ENCODE data around the gene CGNL1.

The CGNL1 gene

GRCh38 chr15:57353317-57353804, 22.9 kb upstream of the CGNL1 start:
- no peak for DNase-seq (ENCODE audit: low read depth in 2 of 2, low spot score in 1 of 2)

GRCh38 chr15:57354436-57355123, 21.7 kb upstream of the CGNL1 start:
- DNase-seq (ENCODE audit: low read depth in 2 of 2, low spot score in 1 of 2): no peak

GRCh38 chr15:57355259-57355658, 21.0 kb upstream of the CGNL1 start:
- DNase-seq (ENCODE audit: low read depth in 2 of 2, low spot score in 1 of 2): no peak

- DNase-seq (ENCODE audit: low read depth in 2 of 2, low spot score in 1 of 2): no peak
Observed at GRCh38 chr15:57356178-57356577, 20.1 kb upstream of the CGNL1 start.

- DNase-seq (ENCODE audit: low read depth in 2 of 2, low spot score in 1 of 2): no peak
Observed at GRCh38 chr15:57356636-57357035, 19.7 kb upstream of the CGNL1 start.

GRCh38 chr15:57357799-57358198, 18.5 kb upstream of the CGNL1 start:
- no peak for DNase-seq (ENCODE audit: low read depth in 2 of 2, low spot score in 1 of 2)

GRCh38 chr15:57358571-57358970, 17.7 kb upstream of the CGNL1 start:
- DNase-seq (ENCODE audit: low read depth in 2 of 2, low spot score in 1 of 2): no peak

GRCh38 chr15:57363661-57364060, 12.6 kb upstream of the CGNL1 start:
- DNase-seq (ENCODE audit: low read depth in 2 of 2, low spot score in 1 of 2): no peak

GRCh38 chr15:57364282-57365007, 11.9 kb upstream of the CGNL1 start:
- no peak for DNase-seq (ENCODE audit: low read depth in 2 of 2, low spot score in 1 of 2)

- DNase-seq (ENCODE audit: low read depth in 2 of 2, low spot score in 1 of 2): no peak
Observed at GRCh38 chr15:57367556-57367955, 8.7 kb upstream of the CGNL1 start.

GRCh38 chr15:57370929-57371328, 5.4 kb upstream of the CGNL1 start:
- DNase-seq (ENCODE audit: low read depth in 2 of 2, low spot score in 1 of 2): no peak

- no peak for DNase-seq (ENCODE audit: low read depth in 2 of 2, low spot score in 1 of 2)
Observed at GRCh38 chr15:57373251-57373881, 2.9 kb upstream of the CGNL1 start.

- no peak for DNase-seq (ENCODE audit: low read depth in 2 of 2, low spot score in 1 of 2)
Observed at GRCh38 chr15:57373882-57374276, 2.4 kb upstream of the CGNL1 start.

- DNase-seq (ENCODE audit: low read depth in 2 of 2, low spot score in 1 of 2): no peak
Observed at GRCh38 chr15:57376696-57377477, 582 bp downstream of the CGNL1 start.

GRCh38 chr15:57377478-57377847, 1.2 kb downstream of the CGNL1 start:
- DNase-seq (ENCODE audit: low read depth in 2 of 2, low spot score in 1 of 2): no peak

- no peak for DNase-seq (ENCODE audit: low read depth in 2 of 2, low spot score in 1 of 2)
Observed at GRCh38 chr15:57379487-57379886, 3.2 kb downstream of the CGNL1 start.

GRCh38 chr15:57380854-57381253, 4.5 kb downstream of the CGNL1 start:
- DNase-seq (ENCODE audit: low read depth in 2 of 2, low spot score in 1 of 2): no peak

GRCh38 chr15:57382215-57382614, 5.9 kb downstream of the CGNL1 start:
- DNase-seq (ENCODE audit: low read depth in 2 of 2, low spot score in 1 of 2): no peak

GRCh38 chr15:57382969-57383368, 6.7 kb downstream of the CGNL1 start:
- DNase-seq (ENCODE audit: low read depth in 2 of 2, low spot score in 1 of 2): no peak

GRCh38 chr15:57384024-57384423, 7.7 kb downstream of the CGNL1 start:
- DNase-seq (ENCODE audit: low read depth in 2 of 2, low spot score in 1 of 2): no peak

- DNase-seq (ENCODE audit: low read depth in 2 of 2, low spot score in 1 of 2): no peak
Observed at GRCh38 chr15:57384816-57385215, 8.5 kb downstream of the CGNL1 start.
